A549 (cell line): ENCODE measurements around the gene ALDH7A1. TPM values are rescaled to one million over a fixed set of nuclear protein-coding genes. Genes with fewer than 3 reads are reported as not detected.

Experiments used
- ATAC-seq, 2 experiments: fragments of 200-7000 bp in 1 of 2; fragments of >200 bp in 1 of 2; cut with Nextera tagmentation in 1 of 2; cut with Tn5 transposase in 1 of 2; 3 replicates each; pipeline versions ENCODE4 v1.8.0 to v1.9.1; 2018 to 2020; ENCODE audit warnings: mild to moderate bottlenecking in 1 of 2, moderate library complexity in 1 of 2
- CTCF ChIA-PET: fragments of 300-600 bp; sonication (Branson Sonifier 250); formaldehyde crosslinking; extraction: SDS; loops from one replicate; lab custom pipeline; 2021; ENCODE audit warnings: antibody characterized with exemption, inconsistent platforms; lab: Yijun Ruan, JAX
- POLR2A ChIA-PET: fragments of 350-600 bp; formaldehyde crosslinking; extraction: SDS; loops from one replicate; lab custom pipeline; 2021; ENCODE audit warnings: antibody characterized with exemption, inconsistent platforms; lab: Yijun Ruan, JAX
- DNase-seq, 2 experiments: peaks; one replicate each; pipeline versions ENCODE4 v3.0.0 to v3.0.0-alpha.2; 2011 to 2016; ENCODE audit warnings: low read depth in 1 of 2, low spot score in 1 of 2
- FAIRE-seq: peaks from 2 replicates; lab custom pipeline; 2011; peaks lifted over from hg19 to GRCh38; lab: Jason Lieb, UNC
- H3K27ac ChIP-seq, 2 experiments: fragments of >200 bp; sonication (Bioruptor Twin); formaldehyde crosslinking; 3 replicates each; pipeline ENCODE4 v1.5.1; 2016 to 2017
- H3K4me1 ChIP-seq: fragments of >200 bp; sonication (Bioruptor Twin); formaldehyde crosslinking; 3 replicates; pipeline ENCODE4 v1.6.1; 2016
- H3K4me2 ChIP-seq: fragments of >200 bp; sonication (Bioruptor Twin); formaldehyde crosslinking; 3 replicates; pipeline ENCODE4 v1.6.1; 2016
- H3K4me3 ChIP-seq: fragments of >200 bp; sonication (Bioruptor Twin); formaldehyde crosslinking; 3 replicates; pipeline ENCODE4 v1.5.1; 2016
- H3K9me3 ChIP-seq: fragments of >200 bp; sonication (Bioruptor Twin); formaldehyde crosslinking; 3 replicates; pipeline ENCODE4 v1.6.1; 2016
- CHD2 ChIP-seq: fragments of 150-350 bp; IDR thresholded peaks from 2 replicates; pipeline ENCODE4 v1.6.1; 2014; ENCODE audit warnings: low read length; ENCODE audit not compliant: partially characterized antibody
- HOXA7 ChIP-seq: fragments of 250-450 bp; sonication (Bioruptor Pico); IDR thresholded peaks from 2 replicates; pipeline ENCODE4 v1.5.0; 2020; ENCODE audit warnings: mild to moderate bottlenecking, moderate library complexity
- MAFK ChIP-seq: fragments of 450-650 bp; IDR thresholded peaks from 2 replicates; pipeline ENCODE4 v1.6.1; 2014; ENCODE audit not compliant: partially characterized antibody
- NFE2L2 ChIP-seq: fragments of 150-350 bp; conservative IDR thresholded peaks from 2 replicates; pipeline ENCODE4 v1.6.1; 2014; ENCODE audit warnings: low read length
- RFX5 ChIP-seq: fragments of 450-650 bp; IDR thresholded peaks from 2 replicates; pipeline ENCODE4 v1.7.1; 2014; ENCODE audit warnings: antibody characterized with exemption, mild to moderate bottlenecking, moderate library complexity
- RNF2 ChIP-seq: fragments of 200-600 bp; sonication (generic); IDR thresholded peaks from 2 replicates; pipeline ENCODE4 v1.6.1; 2016; ENCODE audit warnings: low read depth, mild to moderate bottlenecking, antibody characterized with exemption, moderate library complexity, borderline replicate concordance
- TFCP2L1 ChIP-seq: fragments of 250-450 bp; sonication (Bioruptor Pico); IDR thresholded peaks from 2 replicates; pipeline ENCODE4 v1.5.0; 2021; ENCODE audit warnings: mild to moderate bottlenecking
- ZFP36 ChIP-seq: fragments of 450-650 bp; IDR thresholded peaks from 2 replicates; pipeline ENCODE4 v1.6.1; 2014; ENCODE audit warnings: borderline replicate concordance; ENCODE audit not compliant: partially characterized antibody
- WGBS: methylation state at CpG from one replicate; pipeline ENCODE4 v1.1.6; 2017; ENCODE audit errors: missing lambda C conversion rate; 5-methylcytosine and 5-hydroxymethylcytosine counted together
- polyA plus RNA-seq, 4 experiments: library from polyadenylated mRNA; depleted of rRNA in 3 of 4; stranded (reverse); fragments of >200 nt; fragmentation: RNase III in 1 of 4; extraction: RNeasy Plus Mini Kit Qiagen cat#74134 plus additional on column Dnase treatment in 1 of 4; gene quantifications; 2 replicates in 3 of 4; 3 replicates in 1 of 4; pipeline ENCODE4 v1.2.3, GENCODE V29; 2011 to 2017
- TF ChIP-seq, protein P1 (sequence below): IDR thresholded peaks from 2 replicates; pipeline ENCODE4 v1.6.1; 2012
- TF ChIP-seq, protein P2 (sequence below): fragments of >200 bp; sonication (Bioruptor Twin); formaldehyde crosslinking; IDR thresholded peaks from 3 replicates; pipeline ENCODE4 v1.5.1; 2016
- TF ChIP-seq, protein P3 (sequence below): IDR thresholded peaks from 2 replicates; pipeline ENCODE4 v1.6.1; 2012; ENCODE audit warnings: low read depth, borderline replicate concordance
- TF ChIP-seq, protein P4 (sequence below): fragments of >200 bp; sonication (Bioruptor Twin); formaldehyde crosslinking; IDR thresholded peaks from 3 replicates; pipeline ENCODE4 v1.6.1; 2016

The ALDH7A1 gene
- polyA plus RNA-seq, 2 of the 4 experiments (the other 2 are of a cell fraction): 72.4 to 99.2 TPM

DNA sequence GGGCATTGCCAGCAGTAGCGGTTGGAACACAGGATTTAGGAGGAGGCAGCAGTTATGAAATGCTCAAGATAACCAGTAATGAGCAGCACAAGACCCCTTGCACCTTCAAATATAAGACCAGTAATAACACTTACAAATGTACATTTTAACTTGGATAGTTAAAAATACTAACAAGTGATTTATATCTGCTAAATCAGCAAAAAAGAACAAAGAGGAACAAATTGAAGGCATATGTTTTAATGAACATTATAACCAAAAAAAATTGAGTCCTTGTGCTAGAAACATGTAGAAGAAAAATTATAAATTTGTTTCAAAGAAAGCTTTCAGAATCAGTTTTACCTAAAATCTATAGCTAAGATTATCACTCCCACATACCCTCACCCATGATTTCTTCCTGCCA lies 52.0 kb downstream of the ALDH7A1 start:
- no peak for FAIRE-seq
- 88% methylated on average over 1 of the region's 1 CpG for WGBS
- no peak for DNase-seq
- no peak for ATAC-seq
- Histone ChIP-seq H3K4me3 (no peak overlapping the region), H3K27ac (no peak overlapping the region), H3K4me2 (no peak overlapping the region), H3K9me3 (no peaks in the 10 kb centered on the region), H3K4me1 (no peaks in the 10 kb centered on the region)
- TF ChIP-seq MAFK: peak; percentile 95
- TF ChIP-seq, protein P1, sequence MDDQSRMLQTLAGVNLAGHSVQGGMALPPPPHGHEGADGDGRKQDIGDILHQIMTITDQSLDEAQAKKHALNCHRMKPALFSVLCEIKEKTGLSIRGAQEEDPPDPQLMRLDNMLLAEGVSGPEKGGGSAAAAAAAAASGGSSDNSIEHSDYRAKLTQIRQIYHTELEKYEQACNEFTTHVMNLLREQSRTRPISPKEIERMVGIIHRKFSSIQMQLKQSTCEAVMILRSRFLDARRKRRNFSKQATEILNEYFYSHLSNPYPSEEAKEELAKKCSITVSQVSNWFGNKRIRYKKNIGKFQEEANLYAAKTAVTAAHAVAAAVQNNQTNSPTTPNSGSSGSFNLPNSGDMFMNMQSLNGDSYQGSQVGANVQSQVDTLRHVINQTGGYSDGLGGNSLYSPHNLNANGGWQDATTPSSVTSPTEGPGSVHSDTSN: no peak
- ChIA-PET CTCF (interaction anchor here (0.6 to 5.7 kb wide), 7 partner anchors 9 to 1445 kb away, joined by 3 to 39 read pairs (median 6); partner anchors contain the start of genes ALDH7A1 and PHAX), POLR2A (no interaction called here)

DNA sequence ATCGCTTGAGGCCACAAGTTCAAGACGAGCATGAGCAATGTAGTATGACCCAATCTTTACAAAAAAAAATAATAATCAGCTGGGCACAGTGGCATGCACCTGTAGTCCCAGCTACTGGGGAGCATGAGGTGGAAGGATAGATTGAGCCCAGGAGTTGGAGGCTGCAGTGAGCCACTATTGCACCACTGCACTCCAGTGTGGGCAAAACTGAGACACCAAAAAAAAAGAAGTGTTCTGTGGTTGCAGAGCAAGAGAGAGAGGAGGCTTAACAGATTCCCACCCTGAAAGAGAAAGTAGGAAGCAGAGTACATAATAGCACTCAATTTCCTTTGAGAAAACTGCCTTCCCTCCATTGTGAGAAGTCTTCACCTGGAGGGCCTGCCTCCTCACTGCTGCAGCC lies 52.6 kb downstream of the ALDH7A1 start:
- DNase-seq (no peak), FAIRE-seq (no peak), ATAC-seq (no peak)
- H3K4me1 ChIP-seq: no peaks in the 10 kb centered on the region
- no peak overlapping the region for H3K4me3 ChIP-seq
- 71% methylated on average over 2 of the region's 2 CpGs for WGBS
- ChIA-PET CTCF (interaction anchor here (1.7 to 5.7 kb wide), 3 partner anchors 59 to 204 kb away, joined by 4 to 39 read pairs (median 11); partner anchors contain the start of gene PHAX), POLR2A (no interaction called here)
- TF ChIP-seq RFX5 (no peak), RNF2 (no peak)
- TF ChIP-seq, protein P2, sequence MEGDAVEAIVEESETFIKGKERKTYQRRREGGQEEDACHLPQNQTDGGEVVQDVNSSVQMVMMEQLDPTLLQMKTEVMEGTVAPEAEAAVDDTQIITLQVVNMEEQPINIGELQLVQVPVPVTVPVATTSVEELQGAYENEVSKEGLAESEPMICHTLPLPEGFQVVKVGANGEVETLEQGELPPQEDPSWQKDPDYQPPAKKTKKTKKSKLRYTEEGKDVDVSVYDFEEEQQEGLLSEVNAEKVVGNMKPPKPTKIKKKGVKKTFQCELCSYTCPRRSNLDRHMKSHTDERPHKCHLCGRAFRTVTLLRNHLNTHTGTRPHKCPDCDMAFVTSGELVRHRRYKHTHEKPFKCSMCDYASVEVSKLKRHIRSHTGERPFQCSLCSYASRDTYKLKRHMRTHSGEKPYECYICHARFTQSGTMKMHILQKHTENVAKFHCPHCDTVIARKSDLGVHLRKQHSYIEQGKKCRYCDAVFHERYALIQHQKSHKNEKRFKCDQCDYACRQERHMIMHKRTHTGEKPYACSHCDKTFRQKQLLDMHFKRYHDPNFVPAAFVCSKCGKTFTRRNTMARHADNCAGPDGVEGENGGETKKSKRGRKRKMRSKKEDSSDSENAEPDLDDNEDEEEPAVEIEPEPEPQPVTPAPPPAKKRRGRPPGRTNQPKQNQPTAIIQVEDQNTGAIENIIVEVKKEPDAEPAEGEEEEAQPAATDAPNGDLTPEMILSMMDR: no peak
- no peaks in the 10 kb centered on the region for H3K9me3 ChIP-seq
- no peak overlapping the region for H3K27ac ChIP-seq
- H3K4me2 ChIP-seq: no peak overlapping the region

DNA sequence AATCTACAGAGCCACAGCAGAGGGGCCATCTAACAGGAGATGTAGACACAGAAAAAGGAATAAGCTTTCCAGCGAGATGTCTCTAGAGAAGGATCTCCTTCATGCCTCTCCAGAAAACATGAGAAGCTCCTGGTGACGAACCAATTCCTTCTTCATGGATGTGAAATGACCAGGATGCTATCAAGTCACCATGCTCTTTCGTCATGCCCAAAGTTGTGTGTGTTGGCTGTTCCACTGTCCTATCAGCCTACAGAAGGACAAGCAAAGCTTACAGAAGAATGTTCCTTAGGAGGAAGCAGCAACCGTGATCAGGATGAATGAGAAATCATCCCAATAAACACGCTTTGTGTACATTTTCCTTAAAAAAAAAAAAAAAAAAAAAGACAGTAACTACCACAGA lies 54.4 kb downstream of the ALDH7A1 start:
- no peak overlapping the region for H3K4me2 ChIP-seq
- no peaks in the 10 kb centered on the region for H3K4me1 ChIP-seq
- FAIRE-seq (no peak), DNase-seq (no peak), ATAC-seq (no peak)
- CTCF ChIA-PET: interaction anchor here (1.2 to 5.7 kb wide), 9 partner anchors 9 to 202 kb away, joined by 3 to 39 read pairs (median 7); partner anchors contain the start of gene ALDH7A1
- H3K27ac ChIP-seq: no peak overlapping the region
- no peak for TF ChIP-seq TFCP2L1 (CRISPR knock-in tag)
- TF ChIP-seq, protein P3, sequence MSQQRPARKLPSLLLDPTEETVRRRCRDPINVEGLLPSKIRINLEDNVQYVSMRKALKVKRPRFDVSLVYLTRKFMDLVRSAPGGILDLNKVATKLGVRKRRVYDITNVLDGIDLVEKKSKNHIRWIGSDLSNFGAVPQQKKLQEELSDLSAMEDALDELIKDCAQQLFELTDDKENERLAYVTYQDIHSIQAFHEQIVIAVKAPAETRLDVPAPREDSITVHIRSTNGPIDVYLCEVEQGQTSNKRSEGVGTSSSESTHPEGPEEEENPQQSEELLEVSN: no peak
- no peak for TF ChIP-seq CHD2
- no peak for TF ChIP-seq NFE2L2
- no peak for TF ChIP-seq HOXA7 (CRISPR knock-in tag)
- H3K4me3 ChIP-seq: no peak overlapping the region
- POLR2A ChIA-PET: interaction anchor here (1.0 kb wide), 1 partner anchor 9 kb away, joined by 3 read pairs; no protein-coding TSS in a partner anchor
- WGBS: 64% methylated on average over 5 of the region's 5 CpGs
- H3K9me3 ChIP-seq: no peaks in the 10 kb centered on the region

DNA sequence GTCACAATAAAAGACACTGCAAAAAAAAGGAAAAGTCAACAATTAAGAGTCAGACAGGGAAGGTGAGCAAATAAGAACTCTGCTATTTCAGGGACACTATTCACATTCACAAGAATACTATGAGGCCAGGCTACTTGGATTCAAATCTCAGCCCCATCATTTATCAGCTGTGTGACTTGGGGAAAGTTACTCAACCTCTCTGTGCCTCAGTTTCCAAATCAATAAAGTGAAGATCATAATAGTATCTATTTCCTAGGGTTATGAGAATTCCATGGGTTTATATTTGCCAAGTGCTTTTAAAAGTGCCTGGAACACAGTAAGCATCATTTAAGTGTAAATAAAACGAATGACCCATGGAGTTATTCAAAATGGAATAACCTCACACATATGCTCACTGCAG lies 56.4 kb downstream of the ALDH7A1 start:
- no peak for FAIRE-seq
- Histone ChIP-seq H3K4me2 (no peak overlapping the region), H3K27ac (no peak overlapping the region), H3K4me1 (no peaks in the 10 kb centered on the region), H3K9me3 (no peaks in the 10 kb centered on the region), H3K4me3 (no peak overlapping the region)
- POLR2A ChIA-PET: no interaction called here
- WGBS: 61% methylated on average over 1 of the region's 1 CpG
- CTCF ChIA-PET: interaction anchor here (0.6 to 5.7 kb wide), 27 partner anchors 8 to 224 kb away, joined by 3 to 39 read pairs (median 4); no protein-coding TSS in a partner anchor
- TF ChIP-seq, protein P4, sequence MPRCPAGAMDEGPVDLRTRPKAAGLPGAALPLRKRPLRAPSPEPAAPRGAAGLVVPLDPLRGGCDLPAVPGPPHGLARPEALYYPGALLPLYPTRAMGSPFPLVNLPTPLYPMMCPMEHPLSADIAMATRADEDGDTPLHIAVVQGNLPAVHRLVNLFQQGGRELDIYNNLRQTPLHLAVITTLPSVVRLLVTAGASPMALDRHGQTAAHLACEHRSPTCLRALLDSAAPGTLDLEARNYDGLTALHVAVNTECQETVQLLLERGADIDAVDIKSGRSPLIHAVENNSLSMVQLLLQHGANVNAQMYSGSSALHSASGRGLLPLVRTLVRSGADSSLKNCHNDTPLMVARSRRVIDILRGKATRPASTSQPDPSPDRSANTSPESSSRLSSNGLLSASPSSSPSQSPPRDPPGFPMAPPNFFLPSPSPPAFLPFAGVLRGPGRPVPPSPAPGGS: no peak
- TF ChIP-seq ZFP36: peak; percentile 11
- no peak for ATAC-seq
- DNase-seq: no peak
